ENCODE data around the gene HMGCLL1.

Gene HMGCLL1

DNA sequence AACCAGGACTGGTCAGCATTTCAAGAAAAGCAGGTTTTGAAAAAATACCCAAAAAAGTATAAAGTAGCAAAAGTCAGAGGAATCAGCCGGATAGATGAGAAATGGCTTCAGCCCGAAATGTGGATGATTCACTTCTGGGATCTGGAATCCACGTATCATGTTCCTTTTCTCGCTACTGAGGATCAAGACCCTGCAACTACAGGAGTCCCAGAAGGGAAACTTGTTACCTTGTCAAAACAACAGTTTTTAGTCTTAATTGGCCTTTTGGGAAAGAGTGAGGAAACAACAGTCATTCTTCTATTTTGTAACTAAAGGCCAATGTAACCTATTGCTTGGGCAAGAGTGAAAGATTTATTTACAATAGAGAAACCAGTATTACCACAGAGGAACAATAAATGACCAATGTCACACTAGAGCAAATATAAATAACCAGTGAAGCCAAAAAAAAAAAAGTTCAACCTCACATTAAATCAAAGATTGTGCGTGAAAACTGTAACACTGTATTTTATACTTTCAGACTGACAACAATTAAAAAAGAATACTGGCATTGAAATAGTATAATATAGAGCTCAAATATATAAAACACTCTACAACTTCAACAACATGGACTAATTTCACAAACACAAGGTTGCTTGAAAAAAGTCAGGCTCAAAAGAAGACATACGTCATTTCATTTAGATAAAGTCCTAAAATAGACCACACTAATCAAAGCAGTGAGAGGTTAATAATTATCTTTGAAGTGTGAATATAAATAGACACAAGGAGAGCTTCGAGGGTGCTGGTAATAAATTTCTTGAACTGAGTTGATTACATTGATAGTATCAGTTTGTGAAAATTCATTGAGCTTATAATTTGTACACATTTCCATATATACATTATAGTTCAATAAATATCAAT lies 135.5 kb downstream of the HMGCLL1 start:
- DNase-seq (ENCODE audit: low read depth), result no peak

DNA sequence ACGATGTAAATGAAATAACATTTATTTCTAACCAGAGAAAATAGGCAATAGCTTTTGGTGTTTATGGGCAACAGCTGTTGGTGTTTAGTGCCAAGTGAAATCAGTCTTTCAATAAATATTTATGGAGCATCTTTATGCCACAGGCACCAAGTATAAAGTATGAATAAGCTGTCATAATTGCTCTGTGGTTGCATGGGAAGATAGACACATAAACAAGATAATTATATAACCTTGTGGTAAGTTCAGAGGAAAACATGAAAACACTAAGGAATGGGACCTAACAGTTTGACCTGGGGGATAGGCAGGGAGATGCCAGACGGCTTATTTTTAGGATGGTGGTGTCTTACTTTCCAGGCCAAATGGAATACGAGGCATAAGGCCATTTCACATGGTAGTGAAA lies 140.8 kb downstream of the HMGCLL1 start:
- DNase-seq (ENCODE audit: low read depth), result no peak

DNA sequence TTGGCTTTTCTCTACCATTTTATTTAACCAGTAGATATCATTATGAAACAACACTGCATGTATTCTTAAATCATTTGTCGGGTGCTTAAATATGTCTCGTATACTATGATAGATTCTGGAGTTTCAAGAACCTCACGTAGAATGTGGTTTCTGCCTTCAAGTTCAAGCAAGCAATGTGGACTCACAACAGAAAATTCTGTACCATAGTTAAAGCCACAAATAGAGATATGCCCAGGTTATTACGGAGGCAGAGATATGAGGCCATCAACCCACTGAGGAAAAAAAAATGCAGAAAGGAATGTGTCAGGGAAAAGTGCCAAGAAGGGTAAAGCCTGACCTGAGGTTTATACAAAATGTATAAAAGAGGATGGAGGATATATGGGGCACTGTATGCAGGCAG lies 141.9 kb downstream of the HMGCLL1 start:
- DNase-seq (ENCODE audit: low read depth), result no peak

DNA sequence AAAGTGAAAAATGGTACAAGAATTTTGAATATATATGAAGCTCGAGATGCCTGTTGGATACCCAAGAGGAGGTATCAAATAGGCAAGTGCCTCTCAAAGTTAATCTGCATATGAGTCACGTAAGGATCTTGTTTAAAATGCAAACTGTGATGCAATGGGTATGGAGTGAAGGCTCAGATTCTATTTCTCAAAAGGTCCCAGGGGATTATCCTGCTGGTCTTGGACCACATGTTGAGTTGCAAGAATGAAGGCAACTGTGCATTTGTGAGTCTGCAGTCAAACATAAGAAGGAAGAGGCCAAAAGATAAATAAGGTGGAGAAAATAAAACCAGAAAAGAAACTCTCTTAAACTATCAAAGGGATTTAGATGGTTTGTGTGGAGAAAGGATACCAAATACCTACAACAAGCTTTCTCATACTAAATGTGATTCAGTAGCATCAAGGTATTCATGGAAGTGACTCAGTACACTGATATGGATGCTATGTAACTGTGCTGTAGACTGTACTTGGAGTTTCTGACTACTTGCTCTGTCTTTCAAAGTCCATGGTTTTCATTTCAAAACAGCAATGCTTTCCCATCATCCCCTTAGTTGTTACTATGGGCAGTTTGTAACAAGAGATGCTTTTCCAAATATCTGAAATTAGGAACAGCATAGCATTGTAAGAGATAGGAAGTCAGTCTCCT lies 145.4 kb downstream of the HMGCLL1 start:
- no peak for DNase-seq (ENCODE audit: low read depth)

DNA sequence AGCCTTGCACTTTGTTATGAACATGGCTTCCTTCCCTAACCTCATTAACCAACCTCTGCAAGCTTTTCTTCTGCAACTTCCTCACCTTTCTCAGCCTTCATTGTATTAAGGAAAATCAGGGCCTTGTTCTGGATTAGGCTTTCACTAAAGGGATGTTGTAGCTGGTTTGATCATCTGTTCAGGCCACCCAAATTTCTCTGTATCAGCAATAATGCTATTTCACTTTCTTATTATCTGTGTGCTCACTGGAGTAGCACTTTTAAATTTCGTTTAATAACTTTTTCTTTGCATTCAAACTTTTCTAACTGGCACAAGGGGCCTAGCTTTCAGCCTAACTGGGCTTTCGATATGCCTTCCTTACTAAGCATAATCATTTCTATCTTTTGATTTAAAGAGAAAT lies 155.1 kb downstream of the HMGCLL1 start:
- no peak for DNase-seq (ENCODE audit: low read depth)

DNA sequence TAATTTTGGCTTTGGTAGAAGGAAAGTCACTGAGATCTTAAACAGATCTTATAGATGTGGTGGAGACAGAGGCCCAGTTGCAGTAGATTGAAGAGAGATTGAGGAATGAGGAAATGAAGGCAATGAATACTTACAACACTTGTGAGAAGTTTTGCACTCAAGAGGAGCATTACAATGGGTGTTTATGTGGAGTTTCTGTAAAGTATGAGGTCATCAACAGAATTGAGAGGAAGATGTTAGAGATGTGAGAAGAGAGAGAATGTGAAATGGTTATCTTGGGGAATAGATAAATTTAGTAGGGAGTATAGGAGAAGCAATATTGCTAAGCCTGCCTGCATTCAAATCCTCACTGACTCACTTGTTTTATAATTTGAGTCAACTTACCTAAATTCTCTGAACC lies 168.3 kb downstream of the HMGCLL1 start:
- DNase-seq (ENCODE audit: low read depth), result no peak

DNA sequence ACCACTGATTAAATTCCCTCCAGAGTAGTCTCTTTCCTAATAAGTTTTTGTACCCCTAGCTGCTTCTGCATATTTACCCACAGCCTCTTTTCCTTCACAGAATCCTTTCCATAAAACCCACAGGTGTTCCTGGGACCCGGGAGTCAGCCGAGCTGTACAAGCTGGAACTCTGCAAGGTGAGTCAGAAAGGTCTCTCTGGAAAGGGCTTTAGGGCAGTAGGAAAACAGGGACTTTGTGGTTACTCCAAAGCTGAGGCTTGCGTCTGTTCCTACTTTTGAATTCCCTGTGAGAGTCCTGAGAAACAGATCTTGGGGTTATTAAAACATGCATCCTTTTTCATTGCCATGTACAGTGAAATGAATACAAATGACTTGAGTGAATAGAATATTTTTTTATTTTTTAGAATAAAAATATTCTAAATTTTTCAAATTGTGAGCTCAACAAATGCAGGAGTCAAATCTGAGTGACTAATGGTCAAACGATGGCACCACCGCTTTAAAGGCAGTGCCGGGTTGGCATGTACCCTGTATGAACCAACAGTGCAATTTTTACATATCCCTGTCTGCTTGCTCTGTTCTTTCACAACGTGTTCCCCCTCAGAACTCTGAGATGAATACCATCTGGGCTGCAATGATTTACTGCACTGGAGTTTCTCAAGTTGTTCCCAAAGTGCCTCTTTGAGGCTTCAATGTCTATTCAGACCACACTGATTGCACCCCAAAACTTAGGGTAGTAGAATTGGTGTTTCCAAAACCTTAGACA lies 173.3 kb downstream of the HMGCLL1 start:
- DNase-seq (ENCODE audit: low read depth), result no peak

DNA sequence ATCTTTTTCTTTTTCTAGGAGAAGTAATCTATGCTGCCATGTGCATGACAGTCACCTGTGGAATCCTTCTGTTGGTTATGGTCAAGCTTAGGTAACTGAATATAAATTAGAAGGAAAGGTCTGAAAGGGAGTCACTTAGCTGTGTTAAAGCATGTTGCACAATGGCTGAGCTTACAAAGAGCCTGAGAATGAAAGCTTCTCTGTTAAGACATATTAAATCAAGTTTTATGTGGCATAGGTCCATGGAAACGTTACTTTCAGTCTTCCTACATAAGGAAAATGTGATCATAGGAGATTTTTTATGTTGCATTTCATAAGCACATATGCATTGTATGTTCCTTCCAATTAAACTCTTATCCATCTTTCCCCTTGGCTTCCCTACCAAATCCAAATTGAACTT lies 179.6 kb downstream of the HMGCLL1 start:
- no peak for DNase-seq (ENCODE audit: low read depth)

DNA sequence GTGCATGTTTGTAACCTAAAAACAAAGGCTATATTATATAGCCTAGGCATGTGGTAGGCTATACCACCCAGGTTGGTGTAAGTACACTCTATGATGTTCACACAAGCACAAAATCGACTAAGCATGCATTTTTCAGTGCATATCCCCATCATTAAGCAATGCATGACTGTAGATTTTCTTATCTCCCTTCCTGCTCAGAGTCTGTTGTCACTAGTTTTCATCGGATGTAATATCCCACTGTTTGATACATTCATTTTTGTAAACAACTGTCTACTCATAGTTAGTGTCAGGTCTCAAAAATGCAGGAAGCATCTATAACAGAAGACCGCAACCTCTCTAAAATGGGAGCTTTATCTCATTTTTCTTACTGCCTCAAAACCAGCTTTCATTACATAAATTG lies 181.0 kb downstream of the HMGCLL1 start:
- no peak for DNase-seq (ENCODE audit: low read depth)

DNA sequence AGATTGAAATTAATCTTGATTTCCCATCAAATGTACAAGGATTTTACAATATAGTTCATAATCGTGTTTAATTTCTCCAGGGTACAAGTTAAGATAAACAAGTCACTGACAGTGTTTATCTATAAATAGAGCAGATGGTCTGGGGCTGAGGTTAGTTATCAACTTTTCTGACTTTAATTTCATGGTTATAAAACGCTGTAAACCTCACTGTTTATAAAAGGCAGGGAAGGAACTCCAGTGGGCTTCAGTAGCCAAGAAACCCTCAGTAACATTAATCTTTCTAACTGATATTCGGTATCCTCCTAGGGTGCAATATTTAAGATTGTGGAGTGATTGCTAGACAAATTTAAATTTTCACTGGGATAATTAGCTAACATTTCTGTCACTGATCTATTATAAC lies 183.1 kb downstream of the HMGCLL1 start:
- no peak for DNase-seq (ENCODE audit: low read depth)

DNA sequence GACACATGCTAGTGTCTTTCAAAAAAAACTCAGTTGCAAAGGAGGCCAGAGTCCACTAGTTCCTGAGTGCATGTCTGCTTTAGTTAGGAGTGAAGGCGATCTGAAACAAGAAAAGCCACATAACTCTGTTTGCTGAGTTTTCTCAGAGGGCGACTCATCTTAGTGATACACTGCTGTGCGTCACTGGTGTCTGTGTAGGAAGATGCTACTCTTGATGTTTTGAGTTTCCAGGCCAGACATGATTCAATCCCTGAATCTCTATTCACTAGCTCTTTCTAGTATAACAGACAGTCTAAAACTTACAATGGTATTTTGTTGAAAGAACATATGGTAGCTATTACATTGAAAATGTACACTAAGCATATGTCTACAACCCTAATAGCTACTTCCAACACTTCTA lies 190.8 kb downstream of the HMGCLL1 start:
- no peak for DNase-seq (ENCODE audit: low read depth)

Data from GM04503 (cell line).